HUES48 (cell line): Measurements from ENCODE around the gene MBP.

Experiments used
- H3K27ac ChIP-seq: one replicate; pipeline ENCODE4 v1.7.0; 2013; ENCODE audit warnings: low read depth, low read length, inconsistent platforms
- H3K27me3 ChIP-seq: 2 replicates; pipeline ENCODE4 v1.6.1; 2013; ENCODE audit warnings: mild to moderate bottlenecking, low read length; ENCODE audit not compliant: control insufficient read depth, insufficient read depth
- H3K36me3 ChIP-seq: 2 replicates; pipeline ENCODE4 v1.6.1; 2013; ENCODE audit warnings: low read length; ENCODE audit not compliant: control insufficient read depth, insufficient read depth
- H3K4me1 ChIP-seq: 2 replicates; pipeline ENCODE4 v1.6.1; 2013; ENCODE audit warnings: mild to moderate bottlenecking, low read length; ENCODE audit not compliant: control insufficient read depth, insufficient read depth
- H3K4me3 ChIP-seq: 2 replicates; pipeline ENCODE4 v1.5.1; 2013; ENCODE audit warnings: mild to moderate bottlenecking, low read depth, low read length
- H3K9ac ChIP-seq: 2 replicates; pipeline ENCODE4 v1.6.1; 2013; ENCODE audit warnings: mild to moderate bottlenecking, low read depth, low read length, moderate library complexity
- H3K9me3 ChIP-seq: 2 replicates; pipeline ENCODE4 v1.6.1; 2013; ENCODE audit warnings: low read length; ENCODE audit not compliant: control insufficient read depth, insufficient read depth

Gene MBP

DNA sequence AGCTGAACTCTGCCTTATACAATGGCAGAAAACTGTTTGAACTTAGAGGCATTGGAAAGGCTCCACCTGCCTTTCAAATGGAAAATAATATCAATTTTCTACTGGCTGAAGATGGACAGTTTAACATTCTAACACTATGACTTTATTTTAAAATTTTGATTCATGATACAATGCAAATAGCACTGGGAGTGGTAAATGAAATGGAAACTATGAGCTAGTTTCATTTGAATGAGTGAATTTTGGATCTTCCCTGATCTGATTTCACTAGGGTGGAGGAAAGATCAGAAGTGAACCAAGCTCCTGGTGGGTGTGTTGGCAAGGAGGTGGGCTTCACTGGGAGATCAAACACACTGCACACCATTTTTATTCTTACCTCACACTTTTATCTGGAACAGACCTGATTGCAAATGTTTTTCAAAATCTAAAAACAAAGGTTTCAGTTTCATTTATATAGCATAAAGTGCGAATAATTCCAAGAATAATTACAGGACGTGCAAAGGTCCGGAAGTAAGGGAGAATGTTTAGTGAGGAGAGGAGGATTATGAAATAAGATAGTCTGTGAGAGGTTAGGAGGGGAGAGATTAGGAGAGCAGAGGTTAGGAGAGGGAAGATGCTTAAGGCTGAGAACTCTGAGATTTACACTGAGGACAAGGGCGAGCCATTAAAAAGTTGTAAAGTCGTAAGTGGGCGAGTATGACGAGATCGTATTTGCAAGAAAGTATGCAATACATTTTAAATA lies 18.6 kb upstream of the MBP start:
- no peak overlapping the region for H3K4me3 ChIP-seq
- H3K27ac ChIP-seq = no peak overlapping the region
- H3K9ac ChIP-seq = no peak overlapping the region
- H3K36me3 ChIP-seq = no peaks in the 10 kb centered on the region
- no peaks in the 10 kb centered on the region for H3K4me1 ChIP-seq
- no peaks in the 10 kb centered on the region for H3K27me3 ChIP-seq
- no peaks in the 10 kb centered on the region for H3K9me3 ChIP-seq

DNA sequence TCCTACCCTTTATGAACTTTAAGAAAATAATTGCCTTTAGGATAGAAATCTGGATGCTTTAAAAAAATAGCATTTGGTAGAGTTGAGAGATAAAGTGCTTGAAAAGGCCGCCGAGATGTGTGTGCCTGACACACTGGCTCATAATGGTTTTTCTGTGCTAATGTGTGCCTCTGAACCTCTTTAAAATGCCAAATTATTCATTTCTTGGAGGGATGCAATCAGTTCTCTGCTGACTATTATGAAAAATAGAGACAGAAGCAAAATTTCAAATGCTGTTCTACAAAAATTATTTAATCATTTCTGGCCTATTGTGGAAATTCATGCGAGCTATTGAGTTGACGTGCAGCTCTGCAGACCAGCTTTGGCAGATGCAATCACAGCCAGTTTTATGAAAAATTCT lies 18.0 kb upstream of the MBP start:
- H3K4me1 ChIP-seq = no peaks in the 10 kb centered on the region
- H3K9ac ChIP-seq = no peak overlapping the region
- no peak overlapping the region for H3K4me3 ChIP-seq
- H3K36me3 ChIP-seq = no peaks in the 10 kb centered on the region
- no peaks in the 10 kb centered on the region for H3K9me3 ChIP-seq
- no peaks in the 10 kb centered on the region for H3K27me3 ChIP-seq
- no peak overlapping the region for H3K27ac ChIP-seq

DNA sequence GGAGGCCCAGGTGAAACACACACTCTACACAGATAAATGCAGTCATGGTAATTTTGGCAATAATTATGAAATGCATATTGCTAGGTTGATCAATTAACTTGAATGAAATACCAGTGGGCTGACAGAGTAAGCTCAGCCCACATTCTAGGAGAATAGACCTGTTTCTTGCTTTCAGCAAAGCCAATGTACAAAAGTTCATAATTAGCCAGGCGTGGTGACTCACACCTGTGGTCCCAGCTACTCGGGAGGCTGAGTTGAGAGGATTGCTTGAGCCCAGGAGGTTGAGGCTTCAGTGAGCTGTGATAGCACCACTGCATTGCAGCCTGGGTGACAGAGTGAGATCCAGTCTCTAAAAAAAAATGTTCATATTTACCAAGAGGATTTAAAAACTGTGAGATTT lies 15.7 kb upstream of the MBP start:
- H3K4me3 ChIP-seq = no peak overlapping the region
- no peak overlapping the region for H3K27ac ChIP-seq
- H3K27me3 ChIP-seq = no peaks in the 10 kb centered on the region
- no peak overlapping the region for H3K9ac ChIP-seq
- no peaks in the 10 kb centered on the region for H3K4me1 ChIP-seq
- H3K9me3 ChIP-seq = peaks cover 9% of the 10 kb centered on the region; the same call in 1 of the 2 replicates
- H3K36me3 ChIP-seq = no peaks in the 10 kb centered on the region

DNA sequence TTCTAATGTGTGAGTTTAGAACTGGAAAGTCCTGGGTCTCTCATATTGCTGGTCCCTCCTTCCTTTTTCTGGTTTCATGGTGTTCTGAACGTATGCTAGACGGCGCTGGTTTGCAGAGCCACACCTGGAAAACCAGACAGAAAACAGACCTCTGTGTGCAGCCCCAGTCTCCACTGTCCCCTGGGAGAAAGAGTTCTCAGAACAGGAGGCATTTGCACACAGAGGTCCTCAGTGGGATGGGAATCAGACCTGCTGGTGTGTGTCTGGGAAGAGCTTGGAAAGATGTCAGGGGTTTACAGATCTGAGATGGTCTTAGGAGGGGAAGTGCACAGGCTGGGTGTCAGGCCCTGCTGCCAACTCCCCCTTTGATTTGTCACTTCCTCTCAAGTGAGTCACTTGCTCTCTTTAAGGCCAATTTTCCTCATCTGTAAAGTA lies 14.9 kb upstream of the MBP start:
- no peak overlapping the region for H3K4me3 ChIP-seq

GRCh38 chr18:77146249-77147080 lies 13.9 kb upstream of the MBP start:
- no peak overlapping the region for H3K9ac ChIP-seq
- H3K4me3 ChIP-seq = no peak overlapping the region
- H3K27me3 ChIP-seq = no peaks in the 10 kb centered on the region

More for the DNA sequence above, 14.9 kb upstream of the MBP start:
- H3K27me3 ChIP-seq = no peaks in the 10 kb centered on the region
- H3K9ac ChIP-seq = no peak overlapping the region
- no peaks in the 10 kb centered on the region for H3K4me1 ChIP-seq
- peaks cover 14% of the 10 kb centered on the region; the same call in 1 of the 2 replicates for H3K9me3 ChIP-seq
- H3K36me3 ChIP-seq = no peaks in the 10 kb centered on the region
- H3K27ac ChIP-seq = no peak overlapping the region

DNA sequence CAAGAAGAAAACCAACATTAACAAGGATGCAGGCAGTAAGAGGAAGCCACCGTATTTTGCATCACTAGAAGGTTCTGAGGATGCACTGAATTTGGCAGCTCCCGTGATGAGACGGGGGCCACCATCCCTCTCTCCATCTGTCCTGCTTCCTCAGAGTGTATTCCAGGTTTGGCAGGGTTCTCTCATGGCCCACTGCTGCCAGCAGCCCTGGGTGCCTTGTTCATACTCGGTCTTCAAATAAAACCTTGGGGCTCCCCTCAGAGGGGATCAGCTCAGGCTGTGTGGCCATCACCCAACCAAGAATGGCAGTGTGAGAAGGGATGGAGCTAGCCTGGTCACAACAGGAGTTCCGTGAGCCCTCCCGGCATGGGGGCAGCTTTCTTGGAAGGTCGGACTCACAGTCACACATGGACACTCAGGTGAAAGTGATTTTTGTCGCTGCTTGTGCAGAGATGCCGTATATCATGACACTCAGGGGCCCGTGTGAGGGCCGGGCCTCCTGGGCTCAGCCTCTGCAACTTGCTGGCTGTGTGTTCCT lies 12.8 kb upstream of the MBP start:
- Histone ChIP-seq H3K4me1 (no peaks in the 10 kb centered on the region), H3K9ac (no peak overlapping the region), H3K4me3 (no peak overlapping the region), H3K36me3 (no peaks in the 10 kb centered on the region), H3K27me3 (no peaks in the 10 kb centered on the region), H3K9me3 (peaks cover 16% of the 10 kb centered on the region; the same call in 1 of the 2 replicates), H3K27ac (no peak overlapping the region)

More at GRCh38 chr18:77146249-77147080, 13.9 kb upstream of the MBP start:
- H3K9me3 ChIP-seq = peaks cover 16% of the 10 kb centered on the region; the same call in 1 of the 2 replicates
- no peak overlapping the region for H3K27ac ChIP-seq
- H3K4me1 ChIP-seq = no peaks in the 10 kb centered on the region
- no peaks in the 10 kb centered on the region for H3K36me3 ChIP-seq

DNA sequence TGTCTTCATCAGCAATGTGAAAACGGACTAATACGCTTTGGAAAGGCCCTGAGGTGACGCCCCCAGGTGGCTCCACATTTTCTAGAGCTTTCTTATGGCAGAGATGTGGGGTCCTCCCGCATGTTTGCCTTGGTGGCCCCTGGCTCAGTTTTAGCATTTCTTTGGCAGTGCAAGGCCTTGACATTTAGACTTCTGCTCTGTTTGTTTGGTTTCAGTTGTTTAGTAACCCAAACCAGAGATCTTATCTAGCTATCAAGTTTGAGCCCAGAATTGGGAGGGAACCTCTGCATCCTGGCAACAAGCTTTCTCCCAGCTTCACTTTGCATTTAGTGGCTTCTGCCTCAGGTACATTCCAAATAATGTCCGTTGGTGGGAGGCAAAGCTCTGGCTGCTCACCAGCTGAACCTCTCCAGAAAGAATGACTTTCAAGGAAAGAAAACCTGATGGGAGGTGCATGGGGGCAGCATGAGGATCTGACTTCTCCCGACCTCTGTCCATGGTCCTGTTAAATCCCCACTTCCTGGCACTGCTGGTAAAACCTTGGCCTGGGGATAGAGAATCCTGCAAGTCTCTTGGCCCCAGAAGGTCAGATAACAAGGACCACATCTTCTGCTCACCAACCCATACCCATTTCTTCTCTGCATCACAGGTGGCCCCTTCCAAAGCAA lies 12.0 kb upstream of the MBP start:
- Histone ChIP-seq H3K27me3 (no peaks in the 10 kb centered on the region), H3K36me3 (no peaks in the 10 kb centered on the region), H3K9ac (no peak overlapping the region), H3K4me1 (no peaks in the 10 kb centered on the region), H3K27ac (no peak overlapping the region), H3K4me3 (no peak overlapping the region), H3K9me3 (peaks cover 16% of the 10 kb centered on the region; the same call in 1 of the 2 replicates)

DNA sequence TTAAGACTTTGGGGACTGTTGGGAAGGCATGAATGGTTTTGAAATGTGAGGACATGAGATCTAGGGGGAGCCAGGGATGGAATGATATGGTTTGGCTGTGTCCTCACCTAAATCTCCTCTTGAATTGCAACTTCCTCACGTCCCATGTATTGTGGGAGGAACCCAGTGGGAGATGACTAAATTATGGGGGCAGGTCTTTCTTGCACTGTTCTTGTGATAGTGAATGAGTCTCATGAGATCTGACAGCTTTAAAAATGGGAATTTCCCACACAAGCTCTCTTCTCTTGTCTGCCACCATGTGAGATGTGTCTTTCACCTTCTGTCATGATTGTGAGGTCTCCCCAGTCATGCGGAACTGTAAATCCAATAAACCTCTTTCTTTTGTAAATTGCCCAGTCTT lies 11.5 kb upstream of the MBP start:
- Histone ChIP-seq H3K4me1 (no peaks in the 10 kb centered on the region), H3K27me3 (no peaks in the 10 kb centered on the region), H3K4me3 (no peak overlapping the region), H3K36me3 (no peaks in the 10 kb centered on the region), H3K27ac (no peak overlapping the region), H3K9me3 (peaks cover 16% of the 10 kb centered on the region; the same call in 1 of the 2 replicates), H3K9ac (no peak overlapping the region)

DNA sequence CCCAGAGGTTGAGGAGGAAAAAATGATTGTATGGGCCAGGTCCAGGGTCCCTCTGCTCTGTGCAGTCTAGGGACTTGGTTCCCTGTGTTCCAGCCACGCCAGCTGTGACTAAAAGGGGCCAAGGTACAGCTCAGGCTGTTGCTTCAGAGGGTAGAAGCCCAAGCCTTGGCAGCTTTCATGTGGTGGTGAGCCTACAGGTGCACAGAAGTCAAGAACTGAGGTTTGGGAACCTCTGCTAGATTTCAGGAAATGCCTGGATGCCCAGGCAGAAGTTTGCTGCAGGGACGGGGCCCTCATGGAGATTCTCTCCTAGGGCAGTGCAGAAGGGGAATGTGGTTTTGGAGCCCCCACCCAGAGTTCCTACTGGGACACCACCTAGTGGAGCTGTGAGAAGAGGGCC lies 10.6 kb upstream of the MBP start:
- Histone ChIP-seq H3K9me3 (peaks cover 16% of the 10 kb centered on the region; the same call in 1 of the 2 replicates), H3K36me3 (no peaks in the 10 kb centered on the region), H3K4me1 (no peaks in the 10 kb centered on the region), H3K9ac (no peak overlapping the region), H3K4me3 (no peak overlapping the region), H3K27me3 (no peaks in the 10 kb centered on the region), H3K27ac (no peak overlapping the region)

- no peak overlapping the region for H3K27ac ChIP-seq
- H3K9ac ChIP-seq = no peak overlapping the region
- no peaks in the 10 kb centered on the region for H3K4me1 ChIP-seq
- peaks cover 16% of the 10 kb centered on the region; the same call in 1 of the 2 replicates for H3K9me3 ChIP-seq
- H3K4me3 ChIP-seq = no peak overlapping the region
- no peaks in the 10 kb centered on the region for H3K27me3 ChIP-seq
- no peaks in the 10 kb centered on the region for H3K36me3 ChIP-seq
Observed at GRCh38 chr18:77141401-77142118, 9.0 kb upstream of the MBP start.
